ENCODE measurements around the gene SMARCB1. TPM values are rescaled to one million over a fixed set of nuclear protein-coding genes. Genes with fewer than 3 reads are reported as not detected.
A peak's percentile ranks its signal among the peaks of the same experiment; 100 is the strongest.

SMARCB1 gene
- total and polyA plus RNA-seq, 4 donors = 39.2 to 69.6 (median 47.8) TPM

- ATAC-seq (ENCODE audit: insufficient read depth, low FRiP score) (no peak), DNase-seq (peak; percentile 62 to 70 (median 63))
- TF ChIP-seq CTCF (IDR thresholded peaks at IDR 0.05; ENCODE audit: control extremely low read depth, extremely low read depth) = no peak
- 16 to 42% methylated on average over 23 of the region's 23 CpGs for WGBS, 2 donors
- peaks cover 0 to 21% (median 6%) of the 10 kb centered on the region in 5 donors for H3K4me1 ChIP-seq (ENCODE audit: control insufficient read depth in 5 of 5, insufficient read depth in 5 of 5, low read length in 5 of 5)
- H3K36me3 ChIP-seq (ENCODE audit: control insufficient read depth in 4 of 4, insufficient read depth in 4 of 4, low read length in 4 of 4) = peaks cover 0 to 3% (median 0%) of the 10 kb centered on the region in 4 donors
- H3K4me3 ChIP-seq = no peak within 1 kb of the TSS
- H3K9me3 ChIP-seq (ENCODE audit: control insufficient read depth in 4 of 4, insufficient read depth in 3 of 4, low read length in 3 of 4) = no peaks in the 10 kb centered on the region
- no peak within 1 kb of the TSS for H3K27ac ChIP-seq (ENCODE audit: low read depth in 1 of 2, low read length in 1 of 2)
- peak within 1 kb of the TSS in 1 of 2 donors; percentile 68 for H3K9ac ChIP-seq (ENCODE audit: insufficient read depth in 1 of 2, low read length in 2 of 2)
- H3K27me3 ChIP-seq (ENCODE audit: control insufficient read depth in 3 of 3, insufficient read depth in 3 of 3, low read length in 2 of 3) = no peaks in the 10 kb centered on the region
These were observed 23.8 kb upstream of the SMARCB1 start, which contains the start of gene C22orf15 for GRCh38 chr22:23762842-23763578. Gene C22orf15, plus strand, starts transcription at chr22:23762990. Its CDS starts 317 bp downstream, at chr22:23763307.

GRCh38 chr22:23763579-23763945, 23.2 kb upstream of the SMARCB1 start:
- Histone ChIP-seq H3K36me3 (ENCODE audit: control insufficient read depth in 4 of 4, insufficient read depth in 4 of 4, low read length in 4 of 4) (peaks cover 0 to 3% (median 0%) of the 10 kb centered on the region in 4 donors), H3K27ac (ENCODE audit: low read depth in 1 of 2, low read length in 1 of 2) (no peak overlapping the region), H3K4me1 (ENCODE audit: control insufficient read depth in 5 of 5, insufficient read depth in 5 of 5, low read length in 5 of 5) (peaks cover 0 to 26% (median 6%) of the 10 kb centered on the region in 5 donors), H3K27me3 (ENCODE audit: control insufficient read depth in 3 of 3, insufficient read depth in 3 of 3, low read length in 2 of 3) (no peaks in the 10 kb centered on the region), H3K9ac (ENCODE audit: insufficient read depth in 1 of 2, low read length in 2 of 2) (peak overlapping the region in 1 of 2 donors; percentile 68), H3K4me3 (no peak overlapping the region), H3K9me3 (ENCODE audit: control insufficient read depth in 4 of 4, insufficient read depth in 3 of 4, low read length in 3 of 4) (no peaks in the 10 kb centered on the region)
- DNase-seq = peak in 2 of 3 donors; percentile 41 to 60
- no peak for TF ChIP-seq CTCF (IDR thresholded peaks at IDR 0.05; ENCODE audit: control extremely low read depth, extremely low read depth)
- ATAC-seq (ENCODE audit: insufficient read depth, low FRiP score) = no peak
- 7 to 37% methylated on average over 17 of the region's 17 CpGs for WGBS, 2 donors

- no peaks in the 10 kb centered on the region for H3K27me3 ChIP-seq (ENCODE audit: control insufficient read depth in 3 of 3, insufficient read depth in 3 of 3, low read length in 2 of 3)
- TF ChIP-seq CTCF (IDR thresholded peaks at IDR 0.05; ENCODE audit: control extremely low read depth, extremely low read depth) = no peak
- peaks cover 0 to 3% (median 0%) of the 10 kb centered on the region in 4 donors for H3K36me3 ChIP-seq (ENCODE audit: control insufficient read depth in 4 of 4, insufficient read depth in 4 of 4, low read length in 4 of 4)
- peak overlapping the region in 1 of 2 donors; percentile 19 for H3K9ac ChIP-seq (ENCODE audit: insufficient read depth in 1 of 2, low read length in 2 of 2)
- DNase-seq (no peak), ATAC-seq (ENCODE audit: insufficient read depth, low FRiP score) (no peak)
- no peaks in the 10 kb centered on the region for H3K9me3 ChIP-seq (ENCODE audit: control insufficient read depth in 4 of 4, insufficient read depth in 3 of 4, low read length in 3 of 4)
- H3K4me3 ChIP-seq = no peak overlapping the region
- no peak overlapping the region for H3K27ac ChIP-seq (ENCODE audit: low read depth in 1 of 2, low read length in 1 of 2)
- H3K4me1 ChIP-seq (ENCODE audit: control insufficient read depth in 5 of 5, insufficient read depth in 5 of 5, low read length in 5 of 5) = peaks cover 0 to 27% (median 7%) of the 10 kb centered on the region in 5 donors
- 61 to 67% methylated on average over 7 of the region's 7 CpGs for WGBS, 2 donors
These were observed 22.8 kb upstream of the SMARCB1 start for GRCh38 chr22:23763954-23764353.

Measured in lung (tissue), 12 donors.